GM18499 (cell line): ENCODE data around the gene BEST4.
"Not testable (repeated sequence)": the region's sequence is repeated elsewhere in the genome, so short reads cannot be mapped to it uniquely, and the experiment has no call there.

Experiments used
- ATAC-seq: cut with Tn5 transposase; IDR thresholded peaks from one replicate; pipeline ENCODE4 v1.9.1; 2021; ENCODE audit warnings: moderate number of reproducible peaks; ENCODE audit not compliant: insufficient read depth, unreplicated experiment

BEST4 gene

DNA sequence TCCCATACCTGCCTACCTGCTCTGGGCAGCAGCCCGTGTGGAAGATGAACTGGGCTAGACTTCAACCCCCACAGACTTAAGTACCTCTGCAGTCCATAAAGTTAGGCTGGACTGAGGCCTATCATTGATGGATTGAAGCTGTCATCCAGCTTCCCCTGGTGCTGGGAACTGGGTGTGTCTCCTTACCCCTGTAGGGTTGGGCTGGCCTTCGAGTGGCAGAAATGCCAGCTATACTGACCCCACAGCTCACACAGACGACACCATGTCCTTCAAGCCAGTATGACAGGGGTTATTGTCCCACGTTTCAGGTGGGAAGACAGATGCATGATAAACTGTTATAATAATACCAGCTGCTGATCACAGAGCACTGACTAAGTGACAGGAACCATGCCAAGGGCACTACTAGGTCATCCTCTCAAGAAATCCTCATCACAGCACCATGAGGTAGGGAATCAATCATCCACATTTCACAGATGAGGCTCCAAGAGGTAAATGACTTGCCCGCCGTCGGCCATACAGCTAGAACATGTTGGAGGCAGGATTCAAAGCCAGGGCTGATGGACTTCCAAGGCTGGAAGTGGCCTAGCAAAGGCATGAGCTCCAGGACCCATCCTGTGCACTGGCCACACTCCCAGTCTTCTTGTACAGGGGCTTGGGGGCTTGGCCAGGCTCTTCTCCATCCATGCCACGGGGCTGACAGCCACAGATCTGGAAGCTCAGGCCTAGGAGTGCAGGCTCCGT lies at the start of gene BEST4:
TSS of gene BEST4 (minus strand) at position 51 of the 741 bp plus-strand sequence. CDS start 465 bp downstream, outside the sequence.
- ATAC-seq: no peak

DNA sequence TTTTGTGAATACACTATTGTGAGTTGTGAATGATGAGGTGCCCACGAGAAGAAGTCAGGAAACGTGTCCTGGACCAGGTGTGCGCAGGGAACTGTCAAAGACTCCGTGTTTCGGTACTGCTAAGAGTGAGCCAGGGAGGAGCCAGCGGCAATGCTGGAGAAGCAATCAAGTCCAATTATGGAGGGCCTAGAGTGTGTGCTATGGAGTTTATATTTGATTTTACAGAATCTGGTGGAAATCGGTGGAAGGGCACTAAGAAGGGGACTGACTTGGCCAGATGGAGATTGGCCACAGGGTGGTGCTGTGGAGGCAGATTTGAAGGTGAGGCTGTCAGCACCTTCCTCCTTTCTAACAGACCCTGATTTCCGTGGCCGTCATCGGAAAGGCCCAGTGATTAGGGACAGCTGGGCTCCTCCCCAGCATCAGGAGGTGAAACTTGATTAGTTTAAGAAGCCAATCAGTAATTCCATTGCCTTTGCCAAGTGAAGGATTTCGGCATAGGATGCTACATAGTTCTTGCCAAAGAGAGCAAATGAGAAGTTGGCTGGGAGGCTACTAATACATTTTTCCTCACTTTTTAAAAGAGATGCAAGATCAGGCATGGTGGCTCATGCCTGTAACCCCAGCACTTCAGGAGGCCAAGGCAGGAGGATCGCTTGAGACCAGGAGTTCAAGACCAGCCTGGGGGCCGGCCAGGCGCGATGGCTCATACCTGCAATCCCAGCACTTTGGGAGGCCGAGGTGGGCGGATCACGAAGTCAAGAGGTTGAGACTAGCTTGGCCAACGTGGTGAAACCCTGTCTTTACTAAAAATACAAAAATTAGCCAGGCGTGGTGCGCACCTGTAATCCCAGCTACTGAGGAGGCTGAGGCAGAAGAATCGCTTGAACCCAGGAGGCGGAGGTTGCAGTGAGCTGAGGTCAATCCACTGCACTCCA lies 48.0 kb upstream of the BEST4 start:
- no peak for ATAC-seq

DNA sequence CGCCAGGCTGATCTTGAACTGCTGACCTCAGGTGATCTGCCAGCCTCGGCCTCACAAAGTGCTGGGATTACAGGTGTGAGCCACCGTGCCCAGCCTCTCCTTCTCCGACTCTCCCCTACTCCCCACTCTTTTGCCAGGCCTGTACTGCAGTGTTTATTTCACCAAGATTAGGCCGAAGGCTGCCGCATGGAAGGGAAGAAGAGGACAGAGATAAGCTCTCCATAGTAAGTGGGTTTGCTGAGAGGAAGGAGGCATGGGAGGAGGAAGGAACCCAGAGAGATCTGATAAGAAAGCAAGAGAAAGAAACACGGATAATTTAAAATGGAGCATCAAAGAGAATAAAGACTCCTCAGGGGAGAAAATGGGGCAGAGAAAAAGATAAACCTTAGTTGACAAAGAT lies 46.4 kb upstream of the BEST4 start:
- no peak for ATAC-seq

DNA sequence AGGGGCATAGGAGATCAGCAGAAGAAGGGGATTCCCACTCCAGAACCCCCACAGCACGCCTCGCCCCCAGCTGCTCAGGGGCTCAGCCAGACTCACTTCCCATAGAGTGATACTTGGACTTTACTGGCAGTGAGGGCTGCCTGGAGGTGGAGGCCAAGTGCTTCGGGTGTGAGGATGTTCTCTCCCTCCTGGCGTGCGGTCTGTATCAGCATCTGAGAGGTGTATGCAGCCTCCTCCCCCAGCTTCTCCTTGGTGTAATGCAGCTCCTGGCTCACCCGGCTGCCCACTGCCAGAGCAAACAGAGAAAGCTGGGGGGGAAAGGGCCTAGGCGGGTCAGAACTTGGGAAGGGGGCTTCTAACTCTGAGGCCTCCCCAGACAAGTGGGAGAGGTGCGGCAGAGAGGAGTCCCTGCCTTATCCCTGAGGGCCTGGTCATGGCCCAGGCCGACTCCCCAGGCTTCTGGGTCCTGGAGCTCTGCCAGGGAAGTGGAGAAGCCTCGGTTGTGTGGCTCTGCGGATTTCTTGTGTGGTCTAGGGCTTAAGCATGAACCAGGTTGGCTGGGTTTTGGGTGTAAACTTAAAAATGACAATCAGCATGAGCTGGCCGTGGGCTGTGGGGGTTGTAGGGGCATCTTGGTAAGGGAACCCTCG lies 44.2 kb upstream of the BEST4 start:
- no peak for ATAC-seq

DNA sequence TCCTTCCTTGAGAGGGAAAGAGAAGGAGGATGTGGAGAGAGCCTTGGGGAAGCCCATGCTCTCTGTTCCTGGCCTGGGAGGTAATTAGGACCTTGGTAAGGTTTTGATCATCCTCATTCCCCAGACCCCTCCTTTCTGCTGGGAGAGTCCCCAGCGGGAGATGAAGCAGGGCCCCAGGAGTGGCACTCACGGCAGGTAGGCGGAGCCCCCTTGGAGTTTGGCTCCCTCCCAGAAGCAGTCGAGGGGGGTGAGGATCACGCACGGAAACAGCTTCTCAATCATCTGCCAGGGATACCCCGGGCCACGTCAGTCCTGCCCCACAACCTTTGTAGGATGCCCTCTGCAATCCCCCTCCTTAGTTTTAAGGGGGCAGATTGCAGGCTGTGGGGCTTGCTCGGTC lies 43.5 kb upstream of the BEST4 start:
- no peak for ATAC-seq

DNA sequence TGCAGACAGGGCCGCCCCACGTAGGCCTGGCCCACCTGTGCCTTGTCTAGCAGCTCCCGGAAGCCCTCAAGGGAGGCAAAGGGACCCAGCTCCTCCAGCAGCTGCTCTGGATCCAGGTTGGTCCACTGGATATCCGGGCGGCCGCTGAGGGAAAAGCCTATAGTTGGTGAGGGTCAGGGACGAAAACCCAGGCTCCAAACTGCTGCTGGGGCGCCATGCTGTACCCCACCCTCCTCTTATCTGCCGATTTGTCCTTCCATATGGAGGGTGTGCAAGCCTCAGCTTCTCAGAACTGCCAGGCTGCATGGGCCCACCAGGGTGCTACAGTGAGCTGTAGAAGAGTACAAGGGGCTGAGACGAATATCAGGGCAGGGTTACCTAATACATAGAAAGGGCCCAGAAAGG lies 42.9 kb upstream of the BEST4 start:
- ATAC-seq: no peak

DNA sequence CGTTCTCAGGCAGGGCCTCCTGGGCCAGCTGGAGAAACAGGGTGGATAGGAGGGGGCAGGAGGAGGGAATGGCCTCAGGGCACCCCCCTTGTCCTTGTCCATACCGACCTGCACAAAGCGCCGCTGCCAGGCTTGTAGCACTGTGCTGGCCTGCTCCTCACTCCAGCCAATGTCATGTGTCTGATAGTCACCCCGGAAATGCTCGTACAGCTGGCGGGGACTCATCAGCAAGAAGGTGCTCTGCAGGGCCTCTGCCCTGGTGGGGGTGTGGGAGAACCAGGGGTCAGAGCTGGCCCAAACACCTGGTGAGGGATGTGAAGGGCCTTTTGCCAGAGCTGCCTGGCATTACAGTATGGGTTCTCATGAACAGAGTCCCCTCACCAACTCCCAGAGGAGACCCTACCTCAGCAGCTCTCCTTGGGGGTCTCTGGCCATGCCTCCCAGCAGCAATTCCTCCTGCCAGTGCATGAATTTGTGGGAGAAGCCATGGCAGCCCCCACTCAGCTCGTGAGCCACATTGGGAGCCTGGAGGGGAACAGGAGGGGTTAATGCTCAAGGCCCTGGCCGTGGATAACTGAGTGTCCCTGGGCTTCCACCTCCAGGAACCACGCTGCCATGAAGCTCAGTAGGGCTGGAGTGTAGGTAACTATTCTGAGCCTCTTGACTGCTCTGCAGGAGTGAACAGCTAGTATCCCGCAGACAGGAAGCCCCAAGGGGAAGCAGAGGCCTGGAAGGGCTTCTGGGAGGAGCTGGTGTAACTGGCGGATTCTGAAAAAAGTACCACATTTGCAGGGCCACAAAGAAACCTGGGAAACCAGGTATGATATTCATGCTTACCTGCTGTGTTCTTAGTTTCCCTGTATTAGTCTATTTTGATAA lies 41.8 kb upstream of the BEST4 start:
- ATAC-seq: no peak

DNA sequence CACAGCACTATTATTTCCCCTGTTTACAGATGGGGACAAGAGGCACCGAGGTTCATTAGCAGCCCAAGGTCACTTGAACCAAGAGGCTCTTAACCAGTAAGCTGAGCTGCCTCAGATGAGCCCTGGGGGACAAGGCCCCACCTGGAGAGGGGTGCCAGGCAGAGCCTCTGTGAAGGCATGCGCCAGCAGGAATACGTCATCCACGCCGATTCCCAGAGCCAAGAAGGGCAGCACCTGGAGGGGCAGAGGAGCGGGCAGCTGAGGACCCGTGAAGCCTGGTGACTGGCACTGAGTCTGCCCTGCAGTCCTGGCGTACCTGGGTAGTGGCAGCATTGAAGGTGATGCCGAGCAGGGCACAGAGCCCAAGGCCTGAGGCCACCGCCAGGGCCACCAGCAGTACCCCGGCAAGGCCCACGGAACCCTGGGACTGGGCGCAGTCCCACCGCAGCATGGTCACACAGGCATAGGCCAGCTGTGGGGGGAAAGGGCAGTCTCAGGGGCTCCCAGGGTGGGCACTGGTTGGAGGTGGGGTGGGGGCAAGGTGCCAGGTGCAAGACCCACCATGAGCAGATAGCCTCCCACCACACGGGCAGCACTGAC lies 41.0 kb upstream of the BEST4 start:
- ATAC-seq: no peak

DNA sequence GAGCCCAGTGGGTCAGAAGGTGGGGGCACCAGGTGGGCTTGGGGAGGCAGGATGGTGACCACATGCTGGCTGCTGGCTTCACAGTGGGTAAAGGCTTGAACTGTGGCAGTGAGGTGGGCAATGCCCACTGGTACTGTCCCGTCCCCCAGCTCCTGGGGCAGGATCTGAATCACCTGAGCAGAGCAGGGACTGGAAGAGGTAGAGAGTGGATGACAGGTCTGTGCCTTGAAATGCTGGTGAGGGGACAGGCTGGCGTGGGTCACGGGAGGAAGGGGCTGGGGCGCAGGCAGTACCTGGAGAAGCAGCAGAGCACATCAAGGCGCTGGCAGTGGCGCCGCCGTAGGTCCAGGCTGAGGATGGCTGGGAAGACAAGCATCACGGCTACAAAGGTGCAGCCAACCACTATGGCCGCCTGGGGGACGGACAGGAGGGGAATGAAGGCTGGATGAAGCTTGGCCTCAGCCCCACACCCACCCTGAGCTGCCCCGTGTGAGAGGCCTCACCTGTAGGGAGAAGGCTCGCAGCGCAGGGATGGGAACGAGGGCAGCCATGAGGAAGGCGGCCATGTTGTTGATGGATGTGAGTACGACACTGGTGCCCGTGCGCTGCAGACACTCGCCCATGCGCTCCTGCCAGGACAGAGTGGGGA lies 40.2 kb upstream of the BEST4 start:
- no peak for ATAC-seq

DNA sequence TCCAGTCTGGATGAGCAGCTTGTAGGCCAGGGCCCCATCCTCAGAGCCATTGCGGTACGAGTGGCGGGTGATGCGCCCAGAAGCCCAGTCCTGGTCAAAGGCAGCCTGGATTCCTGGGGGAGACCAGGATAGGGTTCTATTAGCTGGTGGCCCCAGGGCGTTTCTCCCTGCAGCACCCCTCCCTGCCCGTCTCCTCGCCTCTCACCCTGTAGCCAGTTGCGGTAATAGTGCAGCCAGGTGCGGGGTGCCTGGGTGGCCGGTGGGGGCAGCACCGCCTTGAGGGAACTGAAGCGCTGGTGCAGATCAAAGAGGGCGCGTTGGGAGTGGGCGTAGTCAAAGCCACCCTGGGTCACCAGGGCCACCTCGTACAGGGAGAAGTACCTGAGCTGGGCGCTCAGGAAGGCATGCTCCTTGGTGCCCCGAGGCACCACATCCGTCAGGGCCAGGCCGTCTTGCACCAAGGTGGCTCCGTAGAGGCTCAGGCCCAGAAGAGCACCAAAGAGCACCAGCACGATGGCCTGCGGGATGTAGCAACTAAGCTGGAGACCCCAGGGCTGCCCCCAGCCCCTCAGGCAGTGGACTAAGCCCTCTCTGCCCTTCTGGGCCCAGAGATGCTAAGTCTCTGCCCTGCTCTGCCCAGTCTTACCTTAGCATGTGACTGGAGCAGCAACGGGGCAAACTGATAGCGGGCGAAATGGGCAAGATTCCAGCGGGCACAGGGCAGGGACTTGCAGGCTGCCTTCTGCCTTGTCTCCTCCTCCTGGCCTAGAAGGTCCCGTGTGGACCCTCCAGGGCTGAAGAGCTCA lies 39.4 kb upstream of the BEST4 start:
- no peak for ATAC-seq

DNA sequence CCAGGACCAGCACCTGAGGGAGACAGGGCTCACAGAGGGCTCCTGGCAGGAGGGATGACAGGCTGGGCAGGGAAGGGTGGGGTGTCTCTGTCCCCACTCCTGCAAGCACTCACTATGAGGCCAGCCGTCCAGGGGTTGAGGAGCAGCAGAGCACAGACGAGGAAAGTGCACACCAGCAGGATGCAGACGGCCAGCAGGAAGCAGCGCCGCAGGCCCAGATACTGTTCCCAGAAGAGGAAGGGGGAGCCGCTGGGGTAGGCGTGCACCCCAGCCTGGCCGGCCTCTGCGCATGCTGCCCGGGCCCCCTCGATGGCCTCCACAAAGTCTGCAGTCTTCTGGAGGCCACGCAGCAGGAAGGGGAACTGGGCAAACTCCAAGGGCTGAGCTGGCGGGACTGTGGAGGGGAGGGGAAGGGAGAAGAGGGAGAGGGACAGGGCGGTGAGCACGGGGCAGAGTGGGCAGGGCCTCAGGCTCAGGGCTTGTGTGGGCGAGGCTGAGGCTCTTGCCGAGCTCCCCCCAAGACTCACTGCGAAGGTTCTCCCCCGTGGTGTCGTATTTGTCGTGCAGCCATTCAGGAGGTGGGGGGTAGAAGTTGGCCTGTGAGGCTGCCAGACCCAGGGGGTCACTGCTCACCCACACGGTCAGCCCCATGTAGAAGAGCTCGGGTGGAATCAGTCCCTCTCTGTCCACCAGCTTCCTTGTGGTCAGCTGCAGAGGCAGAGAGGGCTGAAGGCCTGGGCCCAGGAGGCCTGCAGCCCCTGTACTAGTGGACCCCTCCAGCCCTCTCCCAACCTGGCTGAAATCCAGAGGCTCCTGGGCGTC lies 38.6 kb upstream of the BEST4 start:
- no peak for ATAC-seq

DNA sequence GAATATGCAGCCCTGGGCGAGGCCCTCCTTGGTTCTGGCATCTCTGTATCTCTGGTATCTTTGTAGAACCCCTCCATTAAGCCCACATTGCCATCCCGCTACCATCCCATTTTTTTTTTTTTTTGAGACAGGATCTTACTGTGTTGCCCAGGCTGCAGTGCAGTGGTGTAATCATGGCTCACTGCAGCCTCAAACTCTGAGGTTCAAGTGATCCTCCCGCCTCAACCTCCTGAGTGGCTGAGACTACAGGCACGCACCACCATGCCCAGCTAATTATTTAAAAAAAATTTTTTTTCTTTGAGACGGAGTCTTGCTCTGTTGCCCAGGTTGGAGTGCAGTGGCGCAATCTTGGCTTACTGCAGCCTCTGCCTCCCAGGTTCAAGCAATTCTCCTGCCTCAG lies 36.4 kb upstream of the BEST4 start:
- ATAC-seq: not testable (repeated sequence)

DNA sequence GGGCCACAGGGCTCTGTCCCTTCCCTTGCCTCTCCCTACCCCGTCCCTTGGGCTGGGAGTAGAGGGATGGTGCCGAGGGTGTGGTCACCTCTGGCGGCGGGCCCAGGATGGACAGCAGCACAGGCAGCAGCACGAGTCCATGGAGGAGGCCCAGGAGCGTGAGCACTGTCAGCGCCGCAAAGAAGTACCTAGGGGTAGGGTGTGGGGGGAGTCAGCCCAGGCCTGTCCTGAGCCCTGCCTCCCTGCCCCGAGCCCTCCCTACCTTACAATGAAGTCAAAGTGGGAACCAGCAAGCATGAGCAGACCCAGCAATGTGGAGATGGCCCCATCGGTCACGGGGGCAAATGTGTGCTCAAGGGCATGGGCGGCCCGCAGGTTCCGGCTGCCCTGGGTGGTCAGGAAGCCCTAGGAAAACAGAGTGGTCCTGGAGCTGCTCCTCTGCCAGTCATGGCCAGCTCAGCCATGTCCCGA lies 35.0 kb upstream of the BEST4 start:
- ATAC-seq: no peak

DNA sequence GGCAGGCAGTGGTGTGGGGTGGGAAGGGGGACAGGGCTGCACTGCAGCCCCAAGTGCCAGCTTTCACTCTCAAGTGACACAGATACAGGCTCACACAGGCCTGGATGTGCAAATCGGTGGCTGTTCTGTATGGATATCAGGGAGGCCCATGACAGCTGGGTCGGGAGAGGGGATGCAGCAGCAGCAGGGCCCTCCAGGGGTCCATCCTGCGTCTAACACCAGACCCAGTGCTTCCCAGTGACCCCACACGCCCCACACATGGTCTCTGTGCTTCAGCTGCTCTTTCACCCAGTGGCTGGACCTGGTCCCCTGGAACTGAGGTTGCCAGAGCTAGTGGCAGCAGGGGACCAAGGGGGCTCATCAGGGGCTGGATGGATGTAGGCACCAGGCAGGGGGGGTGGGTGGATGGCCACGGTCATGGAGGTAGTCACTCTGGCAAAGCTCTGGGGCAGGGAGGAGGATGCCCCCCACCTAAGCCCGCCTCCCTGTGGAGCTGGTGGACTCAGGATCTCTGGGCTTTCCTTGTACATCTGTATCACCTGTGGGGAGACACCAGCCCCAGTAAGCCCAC lies 34.2 kb upstream of the BEST4 start:
- no peak for ATAC-seq

DNA sequence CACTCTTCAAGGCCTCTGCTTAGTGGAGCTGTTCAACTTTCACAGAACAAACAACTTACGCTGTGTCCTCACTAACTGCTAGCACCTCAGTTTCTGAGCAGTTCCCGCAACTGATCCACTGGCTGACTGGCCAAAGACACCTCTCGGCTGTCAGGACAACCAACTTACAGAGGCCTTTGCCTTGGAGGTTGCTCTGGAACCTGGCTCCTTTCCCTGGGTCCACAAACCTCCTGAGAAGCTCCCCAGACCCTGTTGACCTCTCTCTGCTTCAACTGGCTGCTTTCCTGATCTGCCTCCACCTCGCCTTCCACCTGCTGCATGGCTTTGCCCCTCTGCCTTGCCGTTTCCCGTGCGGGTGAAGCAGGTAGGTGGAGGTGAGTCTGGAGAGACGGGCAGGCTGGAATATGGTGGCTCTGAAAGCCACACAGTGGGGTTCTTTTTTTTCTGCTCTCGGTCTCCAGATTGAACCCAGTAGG lies 33.3 kb upstream of the BEST4 start:
- ATAC-seq: no peak

DNA sequence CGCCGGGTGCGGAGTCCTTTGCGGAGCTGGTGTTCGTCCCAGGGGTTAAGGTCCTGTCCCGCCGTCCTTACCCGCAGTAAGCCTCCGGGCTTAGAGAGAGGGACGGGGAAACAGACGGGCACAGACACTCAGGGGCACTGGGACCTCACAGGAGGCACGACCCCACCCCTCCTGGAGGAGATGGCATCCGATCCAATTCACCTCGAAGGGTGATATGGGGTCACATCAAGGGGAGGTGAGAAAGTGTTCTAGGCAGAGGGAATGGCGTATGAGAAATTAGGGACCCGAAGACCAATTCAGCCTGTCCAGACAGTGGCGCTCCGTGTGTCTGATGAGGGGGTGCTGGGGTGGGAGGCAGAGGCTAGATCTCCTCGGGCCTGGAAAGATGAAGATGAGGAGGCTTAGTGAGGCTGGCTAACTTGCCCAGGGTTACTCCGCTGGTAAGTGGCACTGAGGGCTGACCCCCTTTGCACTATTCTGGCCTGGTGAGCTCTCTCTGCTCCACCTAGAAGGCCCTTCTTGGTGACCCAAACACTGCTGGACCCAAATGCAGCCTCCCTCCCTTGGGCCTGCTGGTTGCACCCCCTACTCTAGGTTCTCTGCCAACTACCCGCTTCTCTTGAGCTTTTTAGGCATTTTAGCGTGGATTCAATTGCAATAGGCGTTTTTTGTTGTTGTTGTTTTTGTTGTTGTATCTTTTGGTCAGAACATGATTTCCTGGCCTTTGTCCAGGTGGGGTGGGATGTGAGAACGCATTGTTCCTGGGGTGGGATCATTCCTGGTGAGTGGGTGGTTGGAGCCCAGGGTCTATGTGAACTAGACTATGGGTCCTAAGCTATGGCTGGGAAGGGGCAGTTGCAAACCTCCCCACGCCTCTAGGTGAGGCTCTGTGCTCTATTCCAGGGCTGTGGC lies 32.6 kb upstream of the BEST4 start:
- ATAC-seq: no peak
